GM12878 (cell line): ENCODE measurements around the gene ARHGEF26. TPM values are rescaled to one million over a fixed set of nuclear protein-coding genes. Genes with fewer than 3 reads are reported as not detected.

Experiments
- ATAC-seq: fragments of 200-7000 bp; cut with Tn5 transposase; 3 replicates; pipeline ENCODE4 v1.9.1; 2020; ENCODE audit warnings: mild to moderate bottlenecking, moderate library complexity
- BruUV-seq: library from RNA; stranded (reverse); fragments of 400-500 nt; replicated peaks from 2 replicates; lab custom pipeline; 2021; lab: Mats Ljungman, UMichigan
- CTCF ChIA-PET: fragments of 300-600 bp; sonication (Branson Sonifier 250); formaldehyde crosslinking; extraction: SDS; loops from one replicate; lab custom pipeline; 2021; ENCODE audit warnings: inconsistent platforms; lab: Yijun Ruan, JAX
- POLR2A ChIA-PET: fragments of 350-600 bp; formaldehyde crosslinking; extraction: SDS; loops from one replicate; lab custom pipeline; 2021; ENCODE audit warnings: inconsistent platforms; lab: Charles Lee
- RAD21 ChIA-PET: fragments of 300-600 bp; sonication (Branson Sonifier 250); formaldehyde crosslinking; loops from one replicate; lab custom pipeline; 2023; ENCODE audit warnings: antibody characterized with exemption; ENCODE audit not compliant: unreplicated experiment; lab: Charles Lee
- SMC1A ChIA-PET: fragments of 300-600 bp; sonication (Branson Sonifier 250); formaldehyde crosslinking; loops from one replicate; lab custom pipeline; 2023; ENCODE audit not compliant: unreplicated experiment, uncharacterized antibody; lab: Charles Lee
- DNase-seq: peaks from one replicate; pipeline ENCODE4 v3.0.0-alpha.2; 2011; ENCODE audit warnings: low read depth, low spot score
- FAIRE-seq: peaks from 3 replicates; lab custom pipeline; 2011; peaks lifted over from hg19 to GRCh38; lab: Jason Lieb, UNC
- H2AFZ ChIP-seq: 2 replicates; pipeline ENCODE4 v1.6.0; 2011; ENCODE audit warnings: low read depth, low read length, control low read depth; ENCODE audit not compliant: control insufficient read depth
- H3K27ac ChIP-seq: 2 replicates; pipeline ENCODE4 v1.5.1; 2011; ENCODE audit warnings: control low read depth; ENCODE audit not compliant: control insufficient read depth, insufficient read depth
- H3K27me3 ChIP-seq, 2 experiments: replicated peaks in 1 of 2; 2 replicates each; pipeline versions ENCODE4 v1.6.0 to v1.6.1; 2011; ENCODE audit warnings: low read length in 1 of 2; ENCODE audit not compliant: control insufficient read depth in 2 of 2, insufficient read depth in 2 of 2
- H3K36me3 ChIP-seq, 2 experiments: 2 replicates each; pipeline ENCODE4 v1.5.1; 2011; ENCODE audit warnings: low read length in 1 of 2; ENCODE audit not compliant: control insufficient read depth in 2 of 2, insufficient read depth in 2 of 2
- H3K4me1 ChIP-seq: 2 replicates; pipeline ENCODE4 v1.6.1; 2011; ENCODE audit warnings: mild to moderate bottlenecking, low read length, moderate library complexity, mixed read lengths; ENCODE audit not compliant: control insufficient read depth, insufficient read depth
- H3K4me2 ChIP-seq: 2 replicates; pipeline ENCODE4 v1.6.0; 2011; ENCODE audit warnings: control low read depth; ENCODE audit not compliant: control insufficient read depth, insufficient read depth
- H3K4me3 ChIP-seq: fragments of 200-600 bp; sonication (generic); 2 replicates; pipeline ENCODE4 v1.5.1; 2016
- H3K79me2 ChIP-seq: 2 replicates; pipeline ENCODE4 v1.6.0; 2011; ENCODE audit warnings: low read length; ENCODE audit not compliant: control insufficient read depth, insufficient read depth
- H3K9ac ChIP-seq: 2 replicates; pipeline ENCODE4 v1.8.0; 2011; ENCODE audit warnings: low read length, control low read depth, mixed read lengths; ENCODE audit not compliant: control insufficient read depth, insufficient read depth
- H3K9me3 ChIP-seq: replicated peaks from 3 replicates; pipeline ENCODE4 v1.5.1; 2011; ENCODE audit warnings: mild to moderate bottlenecking, low read length; ENCODE audit not compliant: control insufficient read depth, insufficient read depth
- H4K20me1 ChIP-seq: 2 replicates; pipeline ENCODE4 v1.6.0; 2011; ENCODE audit not compliant: control insufficient read depth, insufficient read depth
- BCL3 ChIP-seq: IDR thresholded peaks from 2 replicates; pipeline ENCODE4 v1.6.1; 2011; ENCODE audit warnings: borderline replicate concordance, low read depth, mild to moderate bottlenecking, moderate library complexity, low read length; ENCODE audit not compliant: insufficient read depth, poor library complexity, severe bottlenecking
- DPF2 ChIP-seq: fragments of 450-650 bp; IDR thresholded peaks from 2 replicates; pipeline ENCODE4 v1.6.1; 2017; ENCODE audit warnings: mild to moderate bottlenecking
- FOS ChIP-seq: IDR thresholded peaks from 3 replicates; pipeline ENCODE4 v1.6.1; 2011; ENCODE audit warnings: borderline replicate concordance; ENCODE audit not compliant: insufficient read length; ENCODE audit errors: extremely low read depth
- KAT2A ChIP-seq: conservative IDR thresholded peaks from 2 replicates; pipeline ENCODE4 v1.6.1; 2011; ENCODE audit warnings: low read depth, low read length; ENCODE audit not compliant: control insufficient read depth
- PAX8 ChIP-seq: fragments of 450-650 bp; IDR thresholded peaks from 2 replicates; pipeline ENCODE4 v1.6.1; 2017; ENCODE audit warnings: mild to moderate bottlenecking, moderate library complexity
- PKNOX1 ChIP-seq: fragments of 450-650 bp; IDR thresholded peaks from 2 replicates; pipeline ENCODE4 v1.6.1; 2016; ENCODE audit warnings: mild to moderate bottlenecking
- RFX5 ChIP-seq: IDR thresholded peaks from 2 replicates; pipeline ENCODE4 v1.6.1; 2011; ENCODE audit warnings: low read depth, low read length, improper control_type of control experiment
- STAT3 ChIP-seq: IDR thresholded peaks from 2 replicates; pipeline ENCODE4 v1.6.1; 2011; ENCODE audit warnings: low read depth, low read length, improper control_type of control experiment
- TARDBP ChIP-seq: IDR thresholded peaks from 2 replicates; pipeline ENCODE4 v1.6.1; 2016; ENCODE audit warnings: borderline replicate concordance
- ZNF207 ChIP-seq: fragments of 450-650 bp; IDR thresholded peaks from 2 replicates; pipeline ENCODE4 v1.6.1; 2014; ENCODE audit warnings: antibody characterized with exemption, mild to moderate bottlenecking, borderline replicate concordance
- WGBS: methylation state at CpG from one replicate; pipeline ENCODE4 v1.1.6; 2016; ENCODE audit warnings: low lambda C conversion rate; ENCODE audit not compliant: insufficient replicate concordance, insufficient coverage; ENCODE audit errors: missing lambda C conversion rate; 5-methylcytosine and 5-hydroxymethylcytosine counted together
- in situ Hi-C: fragments of 300-500 bp; cut with MboI; formaldehyde crosslinking; loops from 9 replicates; pipeline ENCODE4 v1.14.3; 2018; ENCODE audit warnings: mixed read lengths
- intact Hi-C: fragments of 100-400 bp; cut with micrococcal nuclease; formaldehyde crosslinking; loops from one replicate; pipeline ENCODE4 v1.14.2; 2022; ENCODE audit not compliant: unreplicated experiment
- polyA plus RNA-seq, 11 experiments: library from polyadenylated mRNA; depleted of rRNA in 4 of 11; unstranded in 6 of 11; stranded (reverse) in 5 of 11; fragments of >200 nt; fragmentation: Nextera tagmentation in 4 of 11; fragmentation: Illumina TruSeq in 1 of 11; extraction: Ambion mirVana in 4 of 11; extraction: Trizol in 1 of 11; gene quantifications; 1 replicate in 1 of 11; 2 replicates in 10 of 11; pipeline versions ENCODE4 v1.2.1 to v1.2.3, GENCODE V29; 2011 to 2016; ENCODE audit warnings: inconsistent platforms in 2 of 11, missing spikeins in 2 of 11, low read depth in 1 of 11
- total RNA-seq, 4 experiments: library from RNA; depleted of rRNA in 3 of 4; stranded (reverse); fragments of >200 nt in 3 of 4; fragmentation: Illumina TruSeq in 1 of 4; extraction: Trizol in 1 of 4; gene quantifications; 2 replicates each; pipeline versions ENCODE4 v1.2.1 to v1.2.3, GENCODE V29; 2013 to 2021

The ARHGEF26 gene
- total and polyA plus RNA-seq, 10 of the 15 experiments (the other 5 are each of a cell fraction or from before 2014, with no cell fraction given) = 0.02 to 0.47 (median 0.05) TPM; not detected in 1

- DNase-seq (no peak), FAIRE-seq (no peak), ATAC-seq (0 out of 3 replicates have a peak, but pooled peaks have one; percentile 34)
- Histone ChIP-seq H3K4me3 (no peak overlapping the region), H3K9ac (no peak overlapping the region), H3K27me3 (no peaks in the 10 kb centered on the region), H3K79me2 (no peaks in the 10 kb centered on the region), H3K4me1 (no peaks in the 10 kb centered on the region), H2AFZ (no peak overlapping the region), H4K20me1 (no peaks in the 10 kb centered on the region), H3K9me3 (no peaks in the 10 kb centered on the region), H3K27ac (no peak overlapping the region), H3K36me3 (no peaks in the 10 kb centered on the region), H3K4me2 (no peak overlapping the region)
- in situ Hi-C loops = no loop called here
- BruUV-seq = no TSS peak
- intact Hi-C loops = no loop called here
- 24% methylated on average over 3 of the region's 3 CpGs for WGBS
- ChIA-PET POLR2A (no interaction called here), SMC1A (no interaction called here), RAD21 (no interaction called here), CTCF (interaction anchor here (0.6 kb wide), 1 partner anchor 80 kb away, joined by 3 read pairs; no protein-coding TSS in a partner anchor)
- no peak for TF ChIP-seq STAT3
- no peak for TF ChIP-seq RFX5
- TF ChIP-seq FOS = no peak
- no peak for TF ChIP-seq TARDBP
- TF ChIP-seq PKNOX1 = no peak
- no peak for TF ChIP-seq PAX8
- no peak for TF ChIP-seq ZNF207
- TF ChIP-seq BCL3 = no peak
- no peak for TF ChIP-seq KAT2A
- no peak for TF ChIP-seq DPF2
Observed at GRCh38 chr3:154188846-154189245, 67.7 kb downstream of the ARHGEF26 start.
